Breast epithelium (tissue), 4 donors: ENCODE measurements around the gene OGA. TPM values are rescaled to one million over a fixed set of nuclear protein-coding genes. Genes with fewer than 3 reads are reported as not detected.

Experiments used
- DNase-seq, 2 donors: peaks; one replicate each; pipeline ENCODE4 v3.0.0-alpha.2; 2019; ENCODE audit warnings: low spot score in 2 of 2
- H3K27ac ChIP-seq, 2 donors: fragments of 200-600 bp; sonication (generic) in 1 of 2; one replicate each; pipeline ENCODE4 v1.5.1; 2016 to 2019; ENCODE audit warnings: mild to moderate bottlenecking in 1 of 2
- H3K27me3 ChIP-seq, 2 donors: fragments of 200-600 bp; sonication (generic) in 1 of 2; one replicate each; pipeline versions ENCODE4 v1.5.1 to v1.6.0; 2017 to 2019; ENCODE audit warnings: control low read depth in 1 of 2, mild to moderate bottlenecking in 1 of 2
- H3K36me3 ChIP-seq: fragments of 200-600 bp; one replicate; pipeline ENCODE4 v1.5.1; 2019
- H3K4me1 ChIP-seq, 2 donors: fragments of 200-600 bp; sonication (generic); one replicate each; pipeline ENCODE4 v1.5.1; 2016 to 2019; ENCODE audit warnings: control low read depth in 1 of 2
- H3K4me3 ChIP-seq, 3 donors: fragments of 200-600 bp; sonication (generic); 1 replicate in 2 of 3; 2 replicates in 1 of 3; pipeline ENCODE4 v1.5.1; 2016 to 2019; ENCODE audit warnings: mild to moderate bottlenecking in 3 of 3, moderate library complexity in 2 of 3
- H3K9me3 ChIP-seq, 2 donors: fragments of 200-600 bp; sonication (generic) in 1 of 2; one replicate each; pipeline ENCODE4 v1.5.1; 2016 to 2019; ENCODE audit warnings: control low read depth in 1 of 2
- CTCF ChIP-seq, 3 donors: fragments of 450-650 bp; IDR thresholded peaks; one replicate each; pipeline ENCODE4 v1.5.1; 2016 to 2017; ENCODE audit warnings: antibody characterized with exemption in 3 of 3, mild to moderate bottlenecking in 3 of 3, moderate library complexity in 3 of 3
- POLR2A ChIP-seq: fragments of 450-650 bp; IDR thresholded peaks from one replicate; pipeline ENCODE4 v1.6.1; 2016; ENCODE audit warnings: antibody characterized with exemption, mild to moderate bottlenecking, moderate library complexity
- POLR2AphosphoS5 ChIP-seq, 3 donors: sonication (generic); formaldehyde crosslinking; IDR thresholded peaks; one replicate each; pipeline ENCODE4 v1.6.1; 2017; ENCODE audit warnings: antibody characterized with exemption in 3 of 3
- intact Hi-C: fragments of 100-400 bp; cut with DNase I; formaldehyde crosslinking; loops from one replicate; pipeline ENCODE4 v1.15.1; 2023; ENCODE audit warnings: low total_unique reads
- total RNA-seq, 3 donors: library from RNA; depleted of rRNA; stranded (reverse); fragments of >200 nt; gene quantifications; one replicate each; pipeline ENCODE4 v1.1.0, GENCODE V29; 2016

OGA gene
- total RNA-seq, 3 donors from 2014 or later: 169 to 200 (median 181) TPM

DNA sequence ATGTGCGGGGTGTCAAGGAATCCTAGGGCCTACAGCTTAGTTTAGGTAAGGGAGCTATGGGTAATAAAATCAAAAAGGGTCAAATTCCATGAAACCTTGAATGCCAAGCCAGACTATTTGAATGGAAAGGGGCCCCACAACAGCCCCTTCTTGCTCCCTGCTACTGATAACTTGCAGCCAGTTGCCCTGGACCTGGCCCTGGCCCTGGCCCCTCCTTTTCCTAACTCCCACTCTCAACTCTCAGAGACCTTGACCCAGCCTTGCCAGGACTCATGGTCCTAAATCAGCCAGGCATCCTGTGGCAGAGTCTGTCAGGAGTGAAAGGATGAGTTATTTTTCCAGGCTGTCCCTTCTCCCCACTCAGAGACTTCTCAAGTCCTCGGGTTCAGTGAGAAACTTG, 19.5 kb upstream of the OGA start:
- no peaks in the 10 kb centered on the region for H3K27me3 ChIP-seq
- no peak overlapping the region for H3K27ac ChIP-seq
- TF ChIP-seq POLR2AphosphoS5 (IDR thresholded peaks at IDR 0.05) (no peak), POLR2A (no peak), CTCF (IDR thresholded peaks at IDR 0.05) (no peak)
- intact Hi-C loops: no loop called here
- DNase-seq: no peak
- no peaks in the 10 kb centered on the region for H3K36me3 ChIP-seq
- H3K9me3 ChIP-seq: no peaks in the 10 kb centered on the region
- H3K4me3 ChIP-seq: no peak overlapping the region
- peaks cover 0 to 14% of the 10 kb centered on the region in 2 donors for H3K4me1 ChIP-seq

DNA sequence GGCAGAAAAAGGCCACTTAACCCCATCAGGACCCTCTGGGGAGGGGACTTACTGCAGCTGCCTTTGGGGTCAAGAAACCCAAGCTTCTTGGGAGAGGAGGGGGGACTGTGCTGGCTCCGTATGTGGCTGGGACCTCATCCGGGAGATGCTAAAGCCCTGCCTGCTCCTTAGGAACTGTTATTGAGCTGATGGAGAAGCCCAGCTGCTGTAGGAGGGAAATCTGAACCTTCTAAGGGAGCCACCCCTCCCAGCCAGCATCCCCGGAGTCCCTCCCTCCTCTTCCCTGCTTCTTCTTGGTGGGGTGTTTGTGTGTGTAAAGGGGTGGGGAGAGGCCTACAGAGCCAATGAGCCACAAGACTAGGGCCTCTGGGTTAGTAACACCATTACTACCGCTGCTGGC, 17.1 kb upstream of the OGA start:
- TF ChIP-seq POLR2AphosphoS5 (IDR thresholded peaks at IDR 0.05) (no peak), CTCF (IDR thresholded peaks at IDR 0.05) (no peak), POLR2A (no peak)
- intact Hi-C loops: no loop called here
- Histone ChIP-seq H3K4me3 (no peak overlapping the region), H3K4me1 (peaks cover 0 to 8% of the 10 kb centered on the region in 2 donors), H3K27ac (no peak overlapping the region), H3K9me3 (no peaks in the 10 kb centered on the region), H3K36me3 (no peaks in the 10 kb centered on the region), H3K27me3 (no peaks in the 10 kb centered on the region)
- no peak for DNase-seq

DNA sequence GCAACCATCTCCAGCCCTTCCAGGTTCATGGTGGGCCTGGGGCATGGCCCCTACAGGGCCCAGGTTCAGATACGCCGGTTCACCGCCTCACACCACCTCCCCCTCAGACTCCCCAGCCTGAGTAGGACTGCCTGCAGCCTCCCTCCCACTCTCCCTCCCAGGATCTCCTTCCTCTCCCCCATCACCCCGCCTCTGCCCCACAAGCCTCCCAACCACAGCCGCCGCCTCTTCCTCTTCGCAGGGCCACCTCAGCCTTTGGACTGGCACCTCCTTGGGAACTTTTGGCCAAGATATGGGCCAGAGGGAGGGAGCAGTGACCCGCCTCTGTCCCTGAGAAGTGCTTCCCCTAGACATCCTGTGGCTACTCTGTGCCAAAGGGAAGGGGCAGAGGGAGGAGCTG, 16.1 kb upstream of the OGA start:
- DNase-seq: no peak
- Histone ChIP-seq H3K27ac (no peak overlapping the region), H3K4me1 (no peaks in the 10 kb centered on the region), H3K4me3 (no peak overlapping the region), H3K9me3 (no peaks in the 10 kb centered on the region), H3K27me3 (no peaks in the 10 kb centered on the region), H3K36me3 (no peaks in the 10 kb centered on the region)
- no peak for TF ChIP-seq POLR2A
- no peak for TF ChIP-seq POLR2AphosphoS5 (IDR thresholded peaks at IDR 0.05)
- no peak for TF ChIP-seq CTCF (IDR thresholded peaks at IDR 0.05)
- intact Hi-C loops: no loop called here

- H3K27me3 ChIP-seq: no peaks in the 10 kb centered on the region
- no peak overlapping the region for H3K27ac ChIP-seq
- no peak overlapping the region for H3K4me3 ChIP-seq
- DNase-seq: no peak
- TF ChIP-seq POLR2A: no peak
- no peak for TF ChIP-seq CTCF (IDR thresholded peaks at IDR 0.05)
- TF ChIP-seq POLR2AphosphoS5 (IDR thresholded peaks at IDR 0.05): no peak
- intact Hi-C loops: no loop called here
- H3K4me1 ChIP-seq: no peaks in the 10 kb centered on the region
- H3K36me3 ChIP-seq: no peaks in the 10 kb centered on the region
- H3K9me3 ChIP-seq: no peaks in the 10 kb centered on the region
Observed at GRCh38 chr10:101833466-101833865, 15.2 kb upstream of the OGA start.

GRCh38 chr10:101832325-101832771, 14.1 kb upstream of the OGA start:
- no peak for DNase-seq
- Histone ChIP-seq H3K36me3 (no peaks in the 10 kb centered on the region), H3K4me3 (no peak overlapping the region), H3K4me1 (no peaks in the 10 kb centered on the region), H3K9me3 (no peaks in the 10 kb centered on the region), H3K27me3 (no peaks in the 10 kb centered on the region), H3K27ac (no peak overlapping the region)
- intact Hi-C loops: no loop called here
- TF ChIP-seq CTCF (IDR thresholded peaks at IDR 0.05) (no peak), POLR2AphosphoS5 (IDR thresholded peaks at IDR 0.05) (no peak), POLR2A (no peak)
